Mucosa of stomach (tissue), 1 donor: ENCODE measurements around the gene MAP3K7.

Experiments used
- H3K27me3 ChIP-seq: one replicate; pipeline ENCODE4 v1.7.0; 2013; ENCODE audit warnings: mild to moderate bottlenecking, low read length; ENCODE audit not compliant: control insufficient read depth, insufficient read depth
- H3K36me3 ChIP-seq: one replicate; pipeline ENCODE4 v1.7.0; 2013; ENCODE audit warnings: low read length; ENCODE audit not compliant: control insufficient read depth, insufficient read depth
- H3K4me1 ChIP-seq: one replicate; pipeline ENCODE4 v1.7.0; 2013; ENCODE audit warnings: mild to moderate bottlenecking, low read length; ENCODE audit not compliant: control insufficient read depth, insufficient read depth
- H3K4me3 ChIP-seq: one replicate; pipeline ENCODE4 v1.7.0; 2013; ENCODE audit warnings: low read length
- H3K9ac ChIP-seq: one replicate; pipeline ENCODE4 v1.7.0; 2013; ENCODE audit warnings: mild to moderate bottlenecking, low read length, moderate library complexity
- H3K9me3 ChIP-seq: one replicate; pipeline ENCODE4 v1.7.0; 2013; ENCODE audit warnings: mild to moderate bottlenecking, low read length, moderate library complexity; ENCODE audit not compliant: control insufficient read depth
- donor health status: Pancreatic carcinoma.

Gene MAP3K7

DNA sequence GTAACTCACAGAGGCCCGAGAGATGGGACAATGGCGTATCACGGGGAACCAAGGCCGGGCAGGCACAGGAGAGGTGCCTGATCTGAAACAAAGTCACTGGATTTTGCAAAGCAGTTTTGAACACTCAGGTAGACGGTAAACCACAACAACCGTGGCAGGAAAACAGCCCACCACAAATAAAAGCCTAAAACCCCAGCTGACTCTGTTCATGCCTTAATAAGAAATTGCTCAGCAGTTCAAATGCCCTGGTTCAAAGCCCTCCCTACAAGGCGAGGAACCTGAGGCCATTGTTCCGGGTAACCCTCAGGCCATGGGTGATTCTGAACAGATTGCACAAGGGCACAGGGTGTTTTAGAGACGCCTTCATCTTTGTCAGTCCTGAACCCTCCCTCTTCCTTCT, 114.2 kb downstream of the MAP3K7 start:
- Histone ChIP-seq H3K36me3 (no peaks in the 10 kb centered on the region), H3K4me3 (no peak overlapping the region), H3K27me3 (no peaks in the 10 kb centered on the region), H3K9ac (no peak overlapping the region), H3K4me1 (no peaks in the 10 kb centered on the region), H3K9me3 (no peaks in the 10 kb centered on the region)

DNA sequence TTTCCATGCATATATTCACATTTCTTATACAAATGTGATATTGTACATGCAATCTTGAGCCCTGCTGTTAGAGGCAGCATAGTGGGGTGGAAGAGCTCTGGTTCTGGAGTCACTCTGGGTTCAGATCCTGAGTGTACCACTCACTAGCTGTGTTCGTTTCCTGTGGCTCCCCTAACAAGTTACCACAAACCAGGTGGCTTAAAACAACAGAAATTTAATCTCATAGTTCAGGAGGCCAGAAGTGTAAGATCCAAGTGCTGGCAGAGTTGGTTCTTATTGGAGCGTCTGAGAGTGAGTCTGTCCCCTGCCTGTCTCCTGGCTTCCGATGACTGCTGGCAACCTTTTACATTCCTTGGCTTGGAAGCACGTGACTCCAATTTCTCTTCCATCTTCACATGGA, 115.6 kb downstream of the MAP3K7 start:
- Histone ChIP-seq H3K36me3 (no peaks in the 10 kb centered on the region), H3K9ac (no peak overlapping the region), H3K27me3 (no peaks in the 10 kb centered on the region), H3K4me1 (no peaks in the 10 kb centered on the region), H3K9me3 (no peaks in the 10 kb centered on the region), H3K4me3 (no peak overlapping the region)

DNA sequence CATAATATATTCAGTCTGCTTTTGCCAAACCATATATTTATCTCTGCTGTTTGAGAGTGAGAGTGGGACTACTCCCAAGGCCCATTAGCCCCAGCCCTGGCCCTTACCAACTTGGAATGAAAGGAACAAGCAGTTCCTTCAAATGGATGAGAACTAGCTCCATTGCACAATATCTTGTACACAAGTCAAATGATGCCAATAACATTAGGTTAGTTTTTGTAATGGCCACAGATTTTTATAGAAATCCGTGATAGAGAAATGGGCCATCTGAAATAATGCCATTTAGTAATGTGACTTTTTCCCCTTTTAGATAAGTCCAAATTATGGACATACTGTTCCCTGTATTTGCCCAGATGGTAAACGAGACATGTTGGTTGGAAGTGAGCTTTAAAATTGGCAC, 117.0 kb downstream of the MAP3K7 start:
- H3K4me3 ChIP-seq = no peak overlapping the region
- no peak overlapping the region for H3K9ac ChIP-seq
- H3K9me3 ChIP-seq = no peaks in the 10 kb centered on the region
- no peaks in the 10 kb centered on the region for H3K36me3 ChIP-seq
- no peaks in the 10 kb centered on the region for H3K27me3 ChIP-seq
- H3K4me1 ChIP-seq = no peaks in the 10 kb centered on the region

DNA sequence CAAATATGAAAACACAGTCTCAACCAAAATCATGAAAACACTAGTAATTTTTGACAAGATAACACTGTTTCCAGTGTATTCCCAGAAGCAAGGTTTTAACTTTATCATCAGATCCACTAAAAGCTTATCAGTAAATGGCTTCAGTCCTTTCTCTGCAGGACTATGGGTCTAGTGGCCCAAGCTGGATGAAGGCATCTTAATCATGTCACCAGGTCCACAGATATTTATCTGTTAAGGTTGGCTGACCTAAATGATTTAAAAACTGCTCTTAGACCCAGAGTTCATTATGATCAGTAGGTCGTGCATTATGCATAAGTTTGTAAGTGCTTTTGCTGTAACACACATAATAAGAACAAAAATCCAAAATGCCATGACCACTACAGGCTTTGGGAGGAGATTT, 118.0 kb downstream of the MAP3K7 start:
- Histone ChIP-seq H3K4me1 (no peaks in the 10 kb centered on the region), H3K9ac (no peak overlapping the region), H3K9me3 (no peaks in the 10 kb centered on the region), H3K27me3 (no peaks in the 10 kb centered on the region), H3K4me3 (no peak overlapping the region), H3K36me3 (no peaks in the 10 kb centered on the region)

DNA sequence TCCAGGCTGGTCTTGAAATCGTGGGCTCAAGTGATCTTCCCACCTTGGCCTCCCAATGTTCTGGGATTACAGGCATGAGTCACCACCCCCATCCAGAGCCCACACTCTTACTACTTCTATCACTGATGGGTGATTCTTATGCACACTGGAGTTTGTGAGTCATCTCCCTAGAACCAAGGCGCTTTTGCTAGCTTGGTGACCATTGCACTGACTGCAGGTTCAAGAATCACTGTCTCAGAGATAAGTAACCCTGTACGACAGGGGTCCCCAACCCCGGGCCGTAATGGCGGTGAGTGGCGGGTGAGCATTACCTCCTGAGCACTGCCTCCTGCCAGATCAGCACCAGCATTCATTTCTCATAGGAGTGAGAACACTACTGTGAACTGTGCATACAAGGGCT, 118.8 kb downstream of the MAP3K7 start:
- no peak overlapping the region for H3K4me3 ChIP-seq
- H3K9ac ChIP-seq = no peak overlapping the region
- no peaks in the 10 kb centered on the region for H3K27me3 ChIP-seq

DNA sequence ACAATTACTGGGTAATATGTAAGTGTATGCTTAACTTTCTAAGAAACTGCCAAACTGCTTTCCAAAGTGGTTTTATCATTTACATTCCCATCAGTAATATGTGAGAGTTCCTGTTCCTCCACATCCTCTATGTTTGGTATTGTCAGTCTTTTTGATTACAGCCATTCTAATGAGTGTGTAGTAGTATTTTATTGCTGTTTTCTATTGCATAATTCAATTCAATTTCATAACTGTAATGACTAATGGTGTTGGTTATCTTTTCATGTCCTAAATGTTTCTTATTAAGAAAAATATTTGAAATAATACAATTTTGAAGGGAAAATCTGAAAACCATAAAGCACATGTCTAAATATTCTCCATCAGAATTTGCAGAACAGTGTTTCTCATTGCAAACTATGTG, 119.3 kb downstream of the MAP3K7 start:
- no peak overlapping the region for H3K4me3 ChIP-seq
- no peaks in the 10 kb centered on the region for H3K4me1 ChIP-seq
- no peaks in the 10 kb centered on the region for H3K9me3 ChIP-seq
- no peaks in the 10 kb centered on the region for H3K27me3 ChIP-seq
- no peaks in the 10 kb centered on the region for H3K36me3 ChIP-seq
- no peak overlapping the region for H3K9ac ChIP-seq

More for the DNA sequence above, 118.8 kb downstream of the MAP3K7 start:
- H3K4me1 ChIP-seq = no peaks in the 10 kb centered on the region
- no peaks in the 10 kb centered on the region for H3K36me3 ChIP-seq
- no peaks in the 10 kb centered on the region for H3K9me3 ChIP-seq

- Histone ChIP-seq H3K4me1 (peaks cover 2% of the 10 kb centered on the region), H3K4me3 (no peak overlapping the region), H3K9ac (no peak overlapping the region), H3K27me3 (no peaks in the 10 kb centered on the region), H3K36me3 (no peaks in the 10 kb centered on the region), H3K9me3 (no peaks in the 10 kb centered on the region)
These were observed 120.5 kb downstream of the MAP3K7 start for GRCh38 chr6:90466154-90466940.

DNA sequence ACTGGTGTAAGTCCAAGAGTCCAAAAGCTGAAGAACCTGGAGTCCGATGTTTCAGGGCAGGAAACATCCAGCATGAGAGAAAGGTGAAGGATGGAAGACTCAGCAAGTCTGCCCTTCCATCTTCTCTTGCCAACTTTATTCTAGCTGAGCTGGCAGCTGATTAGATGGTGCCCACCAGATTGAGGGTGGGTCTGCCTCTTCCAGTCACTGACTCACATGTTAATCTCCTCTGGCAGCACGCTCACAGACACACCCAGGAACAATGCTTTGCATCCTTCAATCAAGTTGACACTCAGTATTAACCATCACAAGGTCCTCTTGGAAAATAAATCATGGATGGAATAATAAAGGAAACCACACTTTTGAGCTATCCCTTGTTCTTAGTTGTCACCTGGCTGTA, 121.2 kb downstream of the MAP3K7 start:
- Histone ChIP-seq H3K9ac (no peak overlapping the region), H3K9me3 (no peaks in the 10 kb centered on the region), H3K4me3 (no peak overlapping the region), H3K27me3 (no peaks in the 10 kb centered on the region), H3K4me1 (peaks cover 6% of the 10 kb centered on the region), H3K36me3 (no peaks in the 10 kb centered on the region)

- H3K4me1 ChIP-seq = peaks cover 6% of the 10 kb centered on the region
- H3K4me3 ChIP-seq = no peak overlapping the region
- no peaks in the 10 kb centered on the region for H3K36me3 ChIP-seq
- H3K9ac ChIP-seq = no peak overlapping the region
- H3K27me3 ChIP-seq = no peaks in the 10 kb centered on the region
- H3K9me3 ChIP-seq = no peaks in the 10 kb centered on the region
These were observed 122.4 kb downstream of the MAP3K7 start for GRCh38 chr6:90464507-90464906.

DNA sequence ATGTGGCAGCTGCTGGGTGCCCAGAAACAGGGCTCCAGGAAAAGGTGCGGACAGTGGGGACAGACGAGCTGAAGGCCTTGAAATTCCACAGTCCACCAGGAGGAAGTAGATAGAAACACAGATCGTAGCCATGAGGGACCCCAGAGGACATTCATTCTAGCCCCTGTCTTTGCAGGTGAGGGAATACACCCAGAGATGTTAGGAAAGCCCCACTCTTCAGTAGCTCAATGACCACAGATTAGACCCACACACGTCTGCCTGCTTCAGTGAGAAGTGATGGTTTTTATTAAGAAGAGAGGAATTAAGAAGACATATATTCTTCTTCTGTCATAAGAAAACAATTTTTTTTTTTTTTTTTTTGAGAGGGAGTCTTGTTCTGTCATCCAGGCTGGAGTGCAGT, 123.0 kb downstream of the MAP3K7 start:
- Histone ChIP-seq H3K4me3 (no peak overlapping the region), H3K4me1 (peaks cover 6% of the 10 kb centered on the region), H3K27me3 (no peaks in the 10 kb centered on the region), H3K36me3 (no peaks in the 10 kb centered on the region), H3K9me3 (no peaks in the 10 kb centered on the region), H3K9ac (no peak overlapping the region)
